H9 (cell line): ENCODE measurements around the gene TRPM4. TPM values are rescaled to one million over a fixed set of nuclear protein-coding genes. Genes with fewer than 3 reads are reported as not detected.

Source experiments
- DNase-seq: peaks from one replicate; pipeline ENCODE4 v3.0.0-alpha.2; 2017
- H2AFZ ChIP-seq: one replicate; pipeline ENCODE4 v1.6.1; 2013; ENCODE audit warnings: mild to moderate bottlenecking, low read length, control low read depth, moderate library complexity
- H2AK5ac ChIP-seq: 2 replicates; pipeline ENCODE4 v1.6.1; 2013; ENCODE audit warnings: low read length, control low read depth, mixed read lengths; ENCODE audit not compliant: insufficient read length
- H2BK120ac ChIP-seq: one replicate; pipeline ENCODE4 v1.6.1; 2013; ENCODE audit warnings: low read depth, mild to moderate bottlenecking, low read length, control low read depth, inconsistent platforms; ENCODE audit not compliant: poor library complexity, severe bottlenecking
- H2BK12ac ChIP-seq: 2 replicates; pipeline ENCODE4 v1.6.1; 2013; ENCODE audit warnings: low read length, control low read depth, mixed read lengths, low read depth; ENCODE audit not compliant: insufficient read length
- H2BK15ac ChIP-seq: 2 replicates; pipeline ENCODE4 v1.6.1; 2013; ENCODE audit warnings: low read depth, low read length, control low read depth
- H2BK20ac ChIP-seq: one replicate; pipeline ENCODE4 v1.6.1; 2013; ENCODE audit warnings: low read depth, mild to moderate bottlenecking, low read length, control low read depth, inconsistent platforms; ENCODE audit not compliant: poor library complexity, severe bottlenecking
- H2BK5ac ChIP-seq: 2 replicates; pipeline ENCODE4 v1.6.1; 2013; ENCODE audit warnings: low read length, control low read depth, mixed read lengths; ENCODE audit not compliant: insufficient read length
- H3K14ac ChIP-seq: 2 replicates; pipeline ENCODE4 v1.6.1; 2013; ENCODE audit warnings: low read length, control low read depth; ENCODE audit not compliant: insufficient read depth
- H3K18ac ChIP-seq: 2 replicates; pipeline ENCODE4 v1.6.1; 2013; ENCODE audit warnings: low read depth, mild to moderate bottlenecking, mixed read lengths, low read length, control low read depth; ENCODE audit not compliant: insufficient read length
- H3K23ac ChIP-seq: 2 replicates; pipeline ENCODE4 v1.6.1; 2013; ENCODE audit warnings: low read length, control low read depth, mixed read lengths, low read depth; ENCODE audit not compliant: insufficient read length
- H3K23me2 ChIP-seq: 2 replicates; pipeline ENCODE4 v1.6.1; 2013; ENCODE audit warnings: low read depth, mild to moderate bottlenecking, mixed read lengths, low read length, control low read depth; ENCODE audit not compliant: insufficient read length, poor library complexity, severe bottlenecking
- H3K27ac ChIP-seq: 2 replicates; pipeline ENCODE4 v1.5.1; 2013; ENCODE audit warnings: low read length, control low read depth, mixed read lengths, low read depth; ENCODE audit not compliant: insufficient read length
- H3K27me3 ChIP-seq: 2 replicates; pipeline ENCODE4 v1.6.1; 2013; ENCODE audit warnings: low read length, control low read depth, inconsistent platforms; ENCODE audit not compliant: insufficient read depth
- H3K4ac ChIP-seq: 2 replicates; pipeline ENCODE4 v1.6.1; 2013; ENCODE audit warnings: low read depth, mild to moderate bottlenecking, control low read depth, inconsistent platforms, low read length, moderate library complexity
- H3K4me1 ChIP-seq: 2 replicates; pipeline ENCODE4 v1.6.1; 2013; ENCODE audit warnings: low read length, control low read depth, inconsistent platforms; ENCODE audit not compliant: insufficient read depth
- H3K4me2 ChIP-seq: 2 replicates; pipeline ENCODE4 v1.6.1; 2013; ENCODE audit warnings: low read length, control low read depth, mixed read lengths; ENCODE audit not compliant: insufficient read length, insufficient read depth
- H3K56ac ChIP-seq: 2 replicates; pipeline ENCODE4 v1.6.1; 2013; ENCODE audit warnings: low read depth, mild to moderate bottlenecking, mixed read lengths, low read length, control low read depth; ENCODE audit not compliant: insufficient read length
- H3K79me1 ChIP-seq: 2 replicates; pipeline ENCODE4 v1.6.1; 2013; ENCODE audit warnings: low read depth, mild to moderate bottlenecking, moderate library complexity, low read length, control low read depth, inconsistent platforms; ENCODE audit not compliant: insufficient read depth, poor library complexity, severe bottlenecking
- H3K79me2 ChIP-seq: 2 replicates; pipeline ENCODE4 v1.6.1; 2013; ENCODE audit warnings: low read length, control low read depth, inconsistent platforms; ENCODE audit not compliant: insufficient read depth
- H3K9ac ChIP-seq: 2 replicates; pipeline ENCODE4 v1.6.1; 2013; ENCODE audit warnings: low read length, control low read depth, mixed read lengths; ENCODE audit not compliant: insufficient read length; ENCODE audit errors: extremely low read depth
- H3K9me3 ChIP-seq: one replicate; pipeline ENCODE4 v1.6.1; 2013; ENCODE audit warnings: low read depth, low read length, inconsistent platforms; ENCODE audit not compliant: control insufficient read depth
- H3T11ph ChIP-seq: one replicate; pipeline ENCODE4 v1.6.1; 2013; ENCODE audit warnings: mild to moderate bottlenecking, low read length, control low read depth, inconsistent platforms
- H4K20me1 ChIP-seq: one replicate; pipeline ENCODE4 v1.6.1; 2013; ENCODE audit not compliant: control insufficient read depth, insufficient read length, insufficient read depth
- H4K5ac ChIP-seq: 2 replicates; pipeline ENCODE4 v1.6.1; 2013; ENCODE audit warnings: low read depth, mild to moderate bottlenecking, mixed read lengths, low read length, control low read depth; ENCODE audit not compliant: insufficient read length
- H4K8ac ChIP-seq: replicated peaks from 2 replicates; pipeline ENCODE4 v1.6.1; 2013; ENCODE audit warnings: low read length, control low read depth, mixed read lengths, low read depth; ENCODE audit not compliant: insufficient read length
- H4K91ac ChIP-seq: 2 replicates; pipeline ENCODE4 v1.6.1; 2013; ENCODE audit warnings: low read depth, mild to moderate bottlenecking, moderate library complexity, mixed read lengths, low read length, control low read depth; ENCODE audit not compliant: insufficient read length
- H3K27ac Mint-ChIP-seq, 3 experiments: 2 replicates in 2 of 3; 3 replicates in 1 of 3; pipeline ENCODE4 v1.8.0; 2020 to 2021; ENCODE audit warnings: mixed read lengths in 3 of 3, mild to moderate bottlenecking in 1 of 3, moderate library complexity in 1 of 3
- H3K27me3 Mint-ChIP-seq: 2 replicates; pipeline ENCODE4 v1.8.0; 2021; ENCODE audit warnings: low read depth, mild to moderate bottlenecking, moderate library complexity, mixed read lengths
- H3K36me3 Mint-ChIP-seq, 3 experiments: 2 replicates in 2 of 3; 3 replicates in 1 of 3; pipeline ENCODE4 v1.8.0; 2020 to 2021; ENCODE audit warnings: low read depth in 3 of 3, mixed read lengths in 3 of 3; ENCODE audit not compliant: insufficient read depth in 1 of 3
- H3K4me1 Mint-ChIP-seq, 2 experiments: 2 replicates each; pipeline ENCODE4 v1.8.0; 2020; ENCODE audit warnings: mixed read lengths in 2 of 2
- H3K4me3 Mint-ChIP-seq, 2 experiments: 2 replicates in 1 of 2; 3 replicates in 1 of 2; pipeline ENCODE4 v1.8.0; 2020 to 2021; ENCODE audit warnings: mild to moderate bottlenecking in 2 of 2, mixed read lengths in 2 of 2, moderate library complexity in 1 of 2
- H3K9me3 Mint-ChIP-seq, 2 experiments: 2 replicates in 1 of 2; 3 replicates in 1 of 2; pipeline ENCODE4 v1.8.0; 2020; ENCODE audit warnings: mild to moderate bottlenecking in 2 of 2, mixed read lengths in 2 of 2, moderate library complexity in 1 of 2
- CTCF ChIP-seq: fragments of 200-600 bp; sonication (generic); conservative IDR thresholded peaks from 3 replicates; pipeline ENCODE4 v1.8.0; 2021; ENCODE audit warnings: antibody characterized with exemption, mild to moderate bottlenecking
- WGBS: extraction: QIAGEN DNeasy Blood & Tissue Kit; methylation state at CpG from one replicate; pipeline ENCODE4 v1.1.7; 2013; ENCODE audit warnings: missing lambda C conversion rate, low lambda C conversion rate, mixed read lengths; ENCODE audit not compliant: insufficient read length; ENCODE audit errors: extremely low coverage; 5-methylcytosine and 5-hydroxymethylcytosine counted together
- total RNA-seq: library from RNA; stranded (reverse); gene quantifications from 2 replicates; pipeline ENCODE4 v1.2.1, GENCODE V29; 2021

Gene TRPM4
- total RNA-seq, 1 experiment from 2014 or later: 6.9 TPM

GRCh38 chr19:49241769-49242168, 84.2 kb downstream of the TRPM4 start:
- H3K4me1 Mint-ChIP-seq: peaks cover 0 to 12% of the 10 kb centered on the region in 2 experiments; a peak in 2 of 4 replicates
- H3K4me3 Mint-ChIP-seq: no peak overlapping the region
- DNase-seq: no peak
- Histone ChIP-seq H2BK15ac (no peak overlapping the region), H2BK120ac (no peak overlapping the region), H3K14ac (no peak overlapping the region), H3K79me2 (no peaks in the 10 kb centered on the region), H3K18ac (no peak overlapping the region), H4K91ac (no peak overlapping the region), H3K4me2 (no peak overlapping the region), H3K79me1 (no peaks in the 10 kb centered on the region), H3K27me3 (no peaks in the 10 kb centered on the region; the same call in 1 of the 2 replicates), H3K23me2 (no peaks in the 10 kb centered on the region), H3T11ph (no peak overlapping the region), H3K9me3 (no peaks in the 10 kb centered on the region), H2AK5ac (no peak overlapping the region), H4K8ac (no peak overlapping the region), H3K4me1 (no peaks in the 10 kb centered on the region), H2BK20ac (no peak overlapping the region), H2AFZ (no peak overlapping the region), H3K27ac (no peak overlapping the region), H3K23ac (no peak overlapping the region), H3K56ac (no peak overlapping the region), H3K9ac (no peak overlapping the region), H2BK5ac (no peak overlapping the region), H3K4ac (no peak overlapping the region), H4K20me1 (no peaks in the 10 kb centered on the region), H2BK12ac (no peak overlapping the region), H4K5ac (no peak overlapping the region)
- H3K27ac Mint-ChIP-seq: no peak overlapping the region
- no CpG with 5 or more reads among the region's 7 CpGs for WGBS
- no peaks in the 10 kb centered on the region; a peak in 1 of 7 replicates for H3K36me3 Mint-ChIP-seq
- no peaks in the 10 kb centered on the region for H3K9me3 Mint-ChIP-seq
- TF ChIP-seq CTCF: no peak
- peaks cover 20% of the 10 kb centered on the region for H3K27me3 Mint-ChIP-seq
